Measurements from ENCODE around the gene PPP2R5A. TPM values are rescaled to one million over a fixed set of nuclear protein-coding genes. Genes with fewer than 3 reads are reported as not detected.

PPP2R5A gene
- total RNA-seq, 1 experiment from 2014 or later = 22.0 TPM

DNA sequence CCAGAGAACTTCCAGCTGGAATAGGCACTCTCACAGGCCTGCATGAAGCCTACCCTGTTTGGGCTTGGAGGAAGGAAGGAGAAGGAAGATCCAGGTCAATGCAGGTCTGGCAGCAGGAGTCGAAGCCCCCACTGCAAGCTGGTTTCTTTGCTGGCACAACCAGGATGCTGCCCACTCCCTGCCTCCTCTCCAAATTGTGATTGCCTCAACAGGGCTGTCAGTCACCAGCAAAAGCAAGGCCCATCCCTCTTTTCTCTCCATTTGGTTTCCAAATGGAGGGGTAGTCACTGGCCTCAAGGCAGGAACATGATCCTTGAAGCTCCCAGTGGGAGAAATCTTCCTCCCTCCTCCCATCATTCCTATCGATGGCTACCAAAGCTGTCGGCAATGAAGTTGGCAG is 92.4 kb downstream of the PPP2R5A start:
- H2BK120ac ChIP-seq (ENCODE audit: low read depth, low read length, poor library complexity, severe bottlenecking) = no peak overlapping the region
- no peak overlapping the region for H3K27ac ChIP-seq (ENCODE audit: insufficient read length, low read depth, low read length)
- H2AFZ ChIP-seq (ENCODE audit: low read length) = no peak overlapping the region
- peaks cover 0 to 3% of the 10 kb centered on the region in 2 experiments; a peak in 1 of 4 replicates for H3K4me1 Mint-ChIP-seq
- H3K4ac ChIP-seq (ENCODE audit: low read depth, low read length) = no peak overlapping the region
- H3K9me3 Mint-ChIP-seq = peaks cover 6% of the 10 kb centered on the region in 2 experiments; a peak in 3 of 5 replicates
- no peak overlapping the region for H3K9ac ChIP-seq (ENCODE audit: extremely low read depth, insufficient read length, low read length)
- no peak overlapping the region for H3K4me2 ChIP-seq (ENCODE audit: insufficient read depth, insufficient read length, low read length)
- DNase-seq = no peak
- no peak overlapping the region for H3K4me3 Mint-ChIP-seq
- no peak overlapping the region for H3K56ac ChIP-seq (ENCODE audit: insufficient read length, low read depth, low read length)
- H3K79me1 ChIP-seq (ENCODE audit: insufficient read depth, low read depth, low read length, poor library complexity, severe bottlenecking) = no peaks in the 10 kb centered on the region
- H3K27me3 Mint-ChIP-seq (ENCODE audit: low read depth) = no peaks in the 10 kb centered on the region
- H2AK5ac ChIP-seq (ENCODE audit: insufficient read length, low read length) = no peak overlapping the region
- no peak overlapping the region for H4K8ac ChIP-seq (replicated peaks; ENCODE audit: insufficient read length, low read depth, low read length)
- H2BK20ac ChIP-seq (ENCODE audit: low read depth, low read length, poor library complexity, severe bottlenecking) = no peak overlapping the region
- no CpG with 5 or more reads among the region's 3 CpGs for WGBS (ENCODE audit: extremely low coverage, insufficient read length, low lambda C conversion rate)
- H2BK12ac ChIP-seq (ENCODE audit: insufficient read length, low read depth, low read length) = no peak overlapping the region
- H3K4me1 ChIP-seq (ENCODE audit: insufficient read depth, low read length) = no peaks in the 10 kb centered on the region
- H3K23me2 ChIP-seq (ENCODE audit: insufficient read length, low read depth, low read length, poor library complexity, severe bottlenecking) = no peaks in the 10 kb centered on the region
- no peak overlapping the region for H3K23ac ChIP-seq (ENCODE audit: insufficient read length, low read depth, low read length)
- no peaks in the 10 kb centered on the region for H3K79me2 ChIP-seq (ENCODE audit: insufficient read depth, low read length)
- H3K14ac ChIP-seq (ENCODE audit: insufficient read depth, low read length) = no peak overlapping the region
- no peak overlapping the region for H3T11ph ChIP-seq (ENCODE audit: low read length)
- H3K27ac Mint-ChIP-seq = no peak overlapping the region
- no peaks in the 10 kb centered on the region for H4K20me1 ChIP-seq (ENCODE audit: control insufficient read depth, insufficient read depth, insufficient read length)
- H3K27me3 ChIP-seq (ENCODE audit: insufficient read depth, low read length) = no peaks in the 10 kb centered on the region
- no peak overlapping the region for H2BK5ac ChIP-seq (ENCODE audit: insufficient read length, low read length)
- no peak overlapping the region for H4K91ac ChIP-seq (ENCODE audit: insufficient read length, low read depth, low read length)
- TF ChIP-seq, protein P1, sequence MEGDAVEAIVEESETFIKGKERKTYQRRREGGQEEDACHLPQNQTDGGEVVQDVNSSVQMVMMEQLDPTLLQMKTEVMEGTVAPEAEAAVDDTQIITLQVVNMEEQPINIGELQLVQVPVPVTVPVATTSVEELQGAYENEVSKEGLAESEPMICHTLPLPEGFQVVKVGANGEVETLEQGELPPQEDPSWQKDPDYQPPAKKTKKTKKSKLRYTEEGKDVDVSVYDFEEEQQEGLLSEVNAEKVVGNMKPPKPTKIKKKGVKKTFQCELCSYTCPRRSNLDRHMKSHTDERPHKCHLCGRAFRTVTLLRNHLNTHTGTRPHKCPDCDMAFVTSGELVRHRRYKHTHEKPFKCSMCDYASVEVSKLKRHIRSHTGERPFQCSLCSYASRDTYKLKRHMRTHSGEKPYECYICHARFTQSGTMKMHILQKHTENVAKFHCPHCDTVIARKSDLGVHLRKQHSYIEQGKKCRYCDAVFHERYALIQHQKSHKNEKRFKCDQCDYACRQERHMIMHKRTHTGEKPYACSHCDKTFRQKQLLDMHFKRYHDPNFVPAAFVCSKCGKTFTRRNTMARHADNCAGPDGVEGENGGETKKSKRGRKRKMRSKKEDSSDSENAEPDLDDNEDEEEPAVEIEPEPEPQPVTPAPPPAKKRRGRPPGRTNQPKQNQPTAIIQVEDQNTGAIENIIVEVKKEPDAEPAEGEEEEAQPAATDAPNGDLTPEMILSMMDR (conservative IDR thresholded peaks at IDR 0.05) = no peak
- H3K36me3 Mint-ChIP-seq (ENCODE audit: insufficient read depth in 1 of 3, low read depth in 3 of 3) = peaks cover 41 to 75% (median 68%) of the 10 kb centered on the region in 3 experiments
- no peak overlapping the region for H4K5ac ChIP-seq (ENCODE audit: insufficient read length, low read depth, low read length)
- H2BK15ac ChIP-seq (ENCODE audit: low read depth, low read length) = no peak overlapping the region
- no peak overlapping the region for H3K18ac ChIP-seq (ENCODE audit: insufficient read length, low read depth, low read length)
- no peaks in the 10 kb centered on the region for H3K9me3 ChIP-seq (ENCODE audit: control insufficient read depth, low read depth, low read length)
